NCI-H1417 (cell line): ENCODE results near the gene UBAC1.
"Not testable (repeated sequence)": the region's sequence is repeated elsewhere in the genome, so short reads cannot be mapped to it uniquely, and the experiment has no call there.

Source experiments
- DNase-seq, 3 experiments: peaks; one replicate each; lab custom pipeline; 2025; lab: John Stamatoyannopoulos, UW

The UBAC1 gene

DNA sequence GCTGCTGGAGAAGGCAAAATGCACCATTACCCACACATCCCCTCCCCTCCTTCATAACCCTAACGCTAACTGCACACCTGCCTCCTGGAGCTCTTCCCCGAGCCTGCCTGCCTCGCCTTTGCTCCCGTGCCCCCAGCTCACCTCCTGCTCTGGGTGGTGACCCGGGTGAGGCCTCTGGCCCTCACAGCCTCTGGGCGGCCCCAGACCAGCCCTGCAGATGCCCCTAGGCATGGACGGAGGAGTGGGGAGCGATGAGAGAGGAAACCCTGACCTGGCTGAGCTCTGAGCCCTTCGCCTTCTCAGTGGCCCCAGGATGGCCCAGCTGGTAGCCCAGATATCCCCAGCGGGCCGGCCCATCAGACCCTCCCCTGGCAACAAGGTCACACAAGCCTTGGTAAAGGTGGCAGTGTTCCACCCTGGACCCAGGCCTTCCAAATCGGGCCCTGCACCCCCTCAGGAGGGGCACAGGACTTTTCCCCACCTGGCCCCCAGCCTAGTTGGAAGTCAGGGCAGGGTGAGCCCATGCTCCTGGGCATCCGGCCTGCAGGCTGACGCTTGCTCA is 39.3 kb downstream of the UBAC1 start:
- no peak for DNase-seq

DNA sequence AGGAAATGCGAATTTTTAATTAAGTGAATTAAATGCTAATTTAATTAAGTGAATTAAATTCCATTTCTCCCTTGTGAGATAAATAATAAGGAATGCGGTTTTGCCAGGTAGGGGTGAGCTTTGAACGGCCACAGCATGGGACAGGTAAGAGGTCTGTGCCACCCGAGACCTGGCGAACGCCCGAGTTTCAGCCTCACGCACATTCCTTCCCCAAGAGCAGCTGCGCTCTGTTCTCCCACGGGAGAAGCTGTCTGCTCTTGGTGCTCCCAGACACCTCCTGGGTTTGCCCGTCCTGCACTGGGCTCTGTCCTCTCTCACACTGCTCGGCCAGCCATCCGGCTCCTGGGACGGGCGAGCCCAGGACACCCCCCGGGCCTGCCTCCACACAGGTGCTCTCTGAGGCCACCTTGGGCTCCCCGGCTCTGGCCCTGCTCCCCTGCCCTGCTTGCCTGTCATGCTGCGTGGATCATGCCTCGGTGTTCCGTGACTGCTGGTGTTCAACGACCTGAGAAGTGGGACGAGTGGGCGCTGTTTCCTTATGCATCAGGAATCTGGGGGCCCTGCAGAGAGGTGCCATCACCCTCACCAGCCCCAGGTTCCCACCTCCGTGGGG is 40.1 kb downstream of the UBAC1 start:
- no peak for DNase-seq

DNA sequence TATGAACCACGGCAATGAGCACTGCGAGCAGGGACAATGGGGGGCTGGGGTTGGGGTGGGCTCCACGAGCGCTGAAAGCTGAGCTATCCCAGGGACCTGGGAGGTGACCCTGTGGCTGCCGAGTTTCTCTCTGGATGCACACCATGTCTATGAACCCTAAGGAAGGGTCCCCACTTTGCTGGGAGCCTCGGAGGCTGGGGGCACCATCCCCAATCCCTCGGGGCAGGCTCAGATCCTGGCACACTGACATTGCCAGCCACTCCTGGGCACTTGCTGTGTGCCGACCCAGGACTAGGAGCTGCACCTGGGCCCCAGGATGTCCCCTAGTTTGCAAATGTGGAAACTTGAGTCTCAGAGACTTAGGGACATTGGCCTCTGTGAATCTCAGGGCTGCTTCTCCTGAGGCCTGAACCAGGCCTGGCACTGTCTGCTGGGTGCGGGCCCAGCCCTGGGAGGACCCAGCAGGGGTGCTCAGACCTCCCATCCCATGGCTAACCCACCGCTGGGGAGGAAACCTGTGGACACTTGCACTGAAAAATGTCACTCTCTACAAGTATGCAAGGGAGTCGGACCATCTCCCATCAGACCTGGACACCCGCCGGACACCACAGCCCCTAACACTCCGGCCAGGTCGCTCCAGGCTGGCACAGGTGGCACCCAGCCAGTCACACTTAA is 40.8 kb downstream of the UBAC1 start:
- no peak for DNase-seq

DNA sequence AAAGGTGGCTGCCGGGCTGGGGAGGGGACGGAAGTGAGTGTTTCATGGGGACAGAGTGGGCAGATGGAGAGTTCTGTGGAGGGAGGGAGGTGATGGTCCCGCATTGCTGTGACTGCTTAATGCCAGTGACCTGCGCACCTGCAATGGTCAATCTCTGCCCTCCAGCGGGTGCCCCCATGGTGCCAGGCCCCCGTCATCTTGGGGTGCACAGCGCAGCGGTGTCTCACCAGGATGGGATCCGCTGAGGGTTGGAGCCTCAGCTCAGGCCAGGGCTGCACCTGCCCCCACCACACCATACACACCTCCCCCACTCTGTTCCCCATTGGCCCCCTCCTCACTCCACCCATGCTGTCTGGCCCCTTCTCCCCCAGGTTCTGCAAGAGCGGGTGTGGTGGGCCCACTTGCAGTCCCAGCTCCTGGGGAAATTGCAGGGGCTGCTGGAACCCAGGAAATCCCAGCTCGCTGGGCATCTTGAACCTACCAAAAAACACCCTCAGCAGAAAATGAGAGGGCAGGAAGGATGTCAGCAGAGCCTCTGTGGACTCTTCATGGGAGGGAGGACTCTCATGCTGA is 41.8 kb downstream of the UBAC1 start:
- no peak for DNase-seq

DNA sequence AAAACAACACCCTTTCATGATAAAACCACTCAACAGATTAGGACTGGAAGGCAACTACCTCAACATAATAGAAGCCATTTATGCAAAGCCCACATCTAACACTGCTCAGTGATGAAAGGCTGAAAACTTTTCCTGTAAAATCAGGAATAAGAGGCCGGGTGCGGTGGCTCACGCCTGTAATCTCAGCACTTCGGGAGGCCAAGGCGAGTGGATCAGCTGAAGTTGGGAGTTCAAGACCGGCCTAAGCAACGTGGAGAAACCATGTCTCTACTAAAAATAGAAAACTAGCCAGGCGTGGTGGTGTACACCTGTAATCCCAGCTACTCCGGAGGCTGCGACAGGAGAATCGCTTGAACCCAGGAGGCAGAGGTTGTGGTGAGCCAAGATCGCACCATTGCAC is 44.9 kb downstream of the UBAC1 start:
- not testable (repeated sequence) for DNase-seq

DNA sequence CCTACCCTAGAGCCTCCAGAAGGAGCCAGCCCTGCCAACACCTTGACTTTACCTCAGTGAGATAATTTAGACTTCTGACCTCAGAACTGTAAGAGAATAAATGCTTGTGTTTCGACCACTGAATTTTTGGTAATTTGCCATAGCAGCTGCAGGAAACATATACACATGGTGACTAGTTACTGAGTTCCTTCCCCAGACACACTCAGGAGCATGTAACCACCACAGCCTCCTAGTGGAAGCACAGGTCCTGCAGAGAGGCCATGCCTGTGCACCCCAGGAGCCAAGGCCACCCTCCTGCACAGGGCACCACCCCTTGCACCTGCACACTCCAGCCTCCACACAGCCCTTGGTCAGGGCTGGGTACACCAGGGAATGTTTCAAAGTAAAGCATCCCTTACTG is 46.3 kb downstream of the UBAC1 start:
- no peak for DNase-seq

DNA sequence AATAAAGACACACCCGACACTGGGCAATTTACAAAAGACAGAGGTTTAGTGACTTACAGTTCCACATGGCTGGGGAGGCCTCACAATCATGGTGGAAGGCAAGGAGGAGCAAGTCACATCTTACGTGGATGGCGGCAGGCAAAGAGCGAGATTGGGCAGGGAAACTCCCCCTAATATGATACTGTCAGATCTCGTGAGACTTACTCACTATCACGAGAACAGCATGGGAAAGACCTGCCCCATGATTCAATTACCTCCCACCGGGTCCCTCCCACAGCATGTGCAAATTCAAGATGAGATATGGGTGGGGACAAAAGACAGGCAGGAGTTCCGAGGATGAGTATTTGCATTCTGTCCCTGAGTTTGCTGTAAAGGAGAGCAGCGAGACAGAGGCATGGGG is 49.9 kb downstream of the UBAC1 start:
- not testable (repeated sequence) for DNase-seq

DNA sequence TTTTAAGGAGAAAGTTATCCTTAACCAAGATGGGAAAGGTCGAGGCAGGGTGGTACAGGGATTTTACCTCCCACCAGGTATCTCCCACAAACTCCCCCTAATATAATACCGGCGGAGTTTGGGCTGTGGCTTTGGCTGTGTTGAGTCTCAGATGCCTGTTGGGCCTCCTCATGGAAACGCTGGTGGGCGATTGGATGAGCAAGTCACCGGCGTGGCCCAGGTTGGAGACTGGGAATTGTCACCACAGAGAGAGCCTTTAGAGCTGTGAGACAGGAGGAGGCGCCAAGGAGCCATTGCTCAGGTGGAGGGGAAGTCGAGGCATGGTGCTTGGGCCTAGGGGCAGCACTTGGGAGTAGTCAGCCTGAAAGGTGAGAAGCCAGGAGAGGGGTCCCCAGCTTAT is 50.4 kb downstream of the UBAC1 start:
- no peak for DNase-seq

DNA sequence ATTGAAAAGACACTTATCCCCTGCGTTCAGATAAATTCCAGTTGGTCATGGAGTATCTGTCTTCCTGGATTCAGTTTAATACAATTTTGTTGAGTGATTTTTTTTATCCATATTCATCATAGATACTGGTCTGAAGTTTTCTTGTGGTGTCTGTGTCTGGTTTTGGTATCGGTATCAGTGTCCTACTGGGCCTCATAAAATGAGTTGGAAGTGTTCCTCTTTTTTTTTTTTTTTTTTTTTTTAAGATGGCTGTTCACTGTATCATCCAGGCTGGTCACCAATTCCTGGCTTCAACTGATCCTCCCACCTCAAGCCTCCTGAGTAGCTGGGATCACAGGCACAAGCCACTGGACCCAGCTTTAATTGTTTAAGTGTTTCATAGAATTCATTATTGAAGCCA is 51.0 kb downstream of the UBAC1 start:
- no peak for DNase-seq

DNA sequence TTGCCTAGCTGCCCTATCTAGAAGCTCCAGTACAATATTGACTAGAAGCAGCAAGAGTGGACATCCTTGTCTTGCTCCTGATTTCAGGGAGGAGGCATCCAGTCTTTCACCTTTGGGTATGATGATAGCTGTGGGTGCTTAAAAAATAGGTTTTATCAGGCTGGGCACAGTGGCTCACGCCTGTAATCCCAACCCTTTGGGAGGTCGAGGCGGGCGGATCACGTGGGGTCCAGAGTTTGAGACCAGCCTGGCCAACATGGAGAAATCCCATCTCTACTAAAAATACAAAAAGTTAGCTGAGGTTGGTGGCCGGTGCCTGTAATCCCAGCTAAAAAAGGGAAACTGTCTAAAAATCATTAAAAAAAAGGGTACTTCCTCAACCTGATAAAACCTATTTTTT is 51.8 kb downstream of the UBAC1 start:
- DNase-seq = no peak

DNA sequence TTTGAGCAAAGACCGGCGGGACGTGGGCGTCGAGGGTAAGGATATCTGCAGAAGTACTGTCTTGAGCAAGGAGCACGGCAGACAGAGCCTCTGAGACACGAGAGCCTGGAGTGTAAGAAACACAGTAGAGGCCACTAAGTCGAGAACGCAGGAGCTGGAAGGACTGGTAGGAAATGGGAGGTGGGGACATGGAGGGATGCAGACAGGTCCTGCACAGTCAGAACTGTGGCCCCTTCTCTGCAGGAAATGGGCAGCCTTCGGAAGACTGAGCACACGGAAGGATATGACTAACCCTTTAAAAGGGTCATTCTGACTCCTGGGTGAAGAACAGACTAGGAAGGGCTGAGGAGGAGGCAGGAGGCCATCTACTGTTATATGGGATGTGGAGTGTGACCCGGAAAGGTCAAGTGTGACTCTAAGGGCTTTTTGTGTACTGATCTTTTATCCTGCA is 52.4 kb downstream of the UBAC1 start:
- peak in 1 of 3 experiments; percentile 40 for DNase-seq

DNA sequence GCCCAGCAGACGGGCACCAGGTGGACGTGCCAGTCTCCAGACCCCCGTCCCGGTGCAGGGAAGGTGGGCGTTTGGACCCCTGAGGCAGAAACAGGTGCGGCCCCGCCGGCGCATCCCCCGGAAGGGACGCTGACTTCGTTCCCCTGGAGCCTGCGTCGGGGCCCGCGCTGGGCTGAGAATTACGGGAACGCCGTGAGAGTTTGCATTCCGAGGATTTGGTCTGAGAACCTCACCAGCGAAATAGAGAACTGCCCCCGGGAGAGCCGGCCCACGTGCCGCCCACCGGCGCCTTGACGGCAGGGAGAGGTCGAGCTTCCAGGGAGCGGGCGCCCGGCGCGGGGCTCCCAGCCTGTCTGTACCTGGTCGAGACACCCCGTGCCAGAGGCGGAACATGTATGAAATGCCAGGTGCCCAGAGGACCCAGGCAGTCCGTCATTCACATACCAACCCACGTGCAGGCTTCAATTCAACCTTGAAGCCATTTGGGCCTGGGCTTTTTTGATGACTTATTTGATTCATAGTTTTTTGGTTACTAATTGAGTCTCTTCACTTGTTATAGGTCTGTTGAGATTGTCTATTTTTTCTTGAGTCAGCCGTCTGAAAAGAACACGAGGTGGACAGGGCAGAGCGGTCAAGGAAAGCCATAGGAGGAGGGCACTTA is 53.0 kb downstream of the UBAC1 start:
- DNase-seq = no peak

DNA sequence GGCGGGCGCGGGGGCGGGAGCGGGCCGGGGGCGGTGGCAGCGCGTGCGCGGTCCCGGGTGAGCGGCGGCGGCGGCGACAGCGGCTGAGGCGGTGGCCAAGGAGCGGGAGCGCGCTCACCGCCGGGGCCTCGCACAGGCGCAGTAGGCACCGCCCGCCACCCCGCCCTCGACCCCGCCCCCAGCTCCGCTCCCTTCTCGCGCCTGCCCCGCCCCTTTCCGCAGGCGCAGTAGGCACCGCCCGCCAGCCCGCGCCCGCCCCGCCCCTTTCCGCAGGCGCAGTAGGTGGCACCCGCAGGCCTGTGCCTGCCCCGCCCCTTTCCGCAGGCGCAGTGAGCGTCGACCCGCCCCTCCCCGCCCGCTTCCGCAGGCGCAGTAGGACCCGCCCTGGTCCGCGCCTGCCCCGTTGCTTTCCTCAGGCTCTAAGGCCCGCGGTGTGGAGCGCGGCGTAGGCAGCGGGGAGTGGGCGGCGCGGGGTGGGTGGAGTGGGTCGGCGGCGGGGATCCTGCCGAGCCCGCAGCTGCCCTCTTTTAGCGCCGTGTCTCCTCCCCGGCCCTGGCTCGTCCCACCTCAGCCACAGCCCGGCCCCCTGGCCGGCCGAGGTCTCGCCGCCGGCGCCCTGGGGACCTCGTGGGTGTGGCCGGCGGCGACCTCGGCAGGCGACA is 53.6 kb downstream of the UBAC1 start, which contains the start of gene CAMSAP1:
Gene CAMSAP1, minus strand, starts transcription at position 116 of the 662 bp plus-strand sequence. CDS start 387 bp downstream, outside the sequence.
- DNase-seq = peak; percentile 85 to 96 (median 94)

DNA sequence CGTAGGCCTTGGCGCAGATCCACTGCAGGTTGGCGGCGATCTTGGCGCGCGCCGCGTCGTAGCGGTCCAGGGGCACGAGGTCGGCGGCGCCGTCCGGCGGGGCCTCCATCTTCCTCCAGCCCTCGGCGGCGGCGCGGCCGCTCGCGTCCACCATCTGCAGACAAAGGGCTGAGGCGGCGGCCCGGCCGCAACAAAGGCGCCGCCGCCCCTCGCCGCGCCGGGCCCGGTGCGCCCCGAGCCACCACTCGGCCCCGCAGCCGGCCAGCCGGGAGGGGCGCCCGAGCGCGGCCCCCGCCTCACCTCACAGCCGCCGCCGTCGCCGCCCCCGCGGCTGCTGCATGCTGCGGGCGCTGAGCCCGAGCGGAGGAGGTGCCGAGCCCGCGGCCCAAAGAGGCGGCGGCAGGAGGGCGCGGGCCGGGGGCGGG is 54.2 kb downstream of the UBAC1 start:
- DNase-seq = peak in 1 of 3 experiments; percentile 86

DNA sequence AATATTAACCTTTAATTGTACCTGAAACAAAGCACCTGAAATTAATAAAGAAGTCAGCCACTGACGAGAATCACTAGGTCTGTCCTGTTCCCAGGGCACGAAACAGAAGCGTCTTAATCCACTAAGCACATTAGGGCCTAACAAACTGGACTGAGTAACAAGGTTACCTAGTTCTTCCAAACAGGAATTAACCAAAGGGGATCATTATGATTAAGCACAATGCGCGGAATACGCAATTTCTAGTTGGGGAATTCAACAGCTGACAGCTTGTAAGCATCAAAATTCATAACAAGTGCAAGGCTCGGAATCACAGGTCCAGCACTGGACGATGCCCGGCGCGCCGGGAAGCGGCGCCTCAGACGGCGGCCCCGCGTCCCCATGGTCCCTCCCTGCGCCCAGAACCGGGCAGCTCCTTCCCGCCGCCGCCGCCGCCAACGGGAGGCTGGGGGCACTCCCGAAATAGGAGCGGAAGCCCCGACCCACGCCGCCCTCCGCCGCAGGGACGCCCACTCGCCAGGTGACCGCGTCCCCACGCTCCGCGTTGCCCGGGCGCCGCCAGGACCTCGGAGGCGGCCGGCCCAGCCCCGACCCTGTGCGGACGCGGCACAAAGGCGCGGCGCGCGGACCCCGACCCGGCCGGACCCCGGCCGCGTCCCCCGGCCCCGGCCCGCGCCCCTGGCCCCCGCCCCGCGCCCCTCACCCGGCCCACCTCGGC is 54.7 kb downstream of the UBAC1 start:
- peak in 2 of 3 experiments; percentile 68 to 71 for DNase-seq

DNA sequence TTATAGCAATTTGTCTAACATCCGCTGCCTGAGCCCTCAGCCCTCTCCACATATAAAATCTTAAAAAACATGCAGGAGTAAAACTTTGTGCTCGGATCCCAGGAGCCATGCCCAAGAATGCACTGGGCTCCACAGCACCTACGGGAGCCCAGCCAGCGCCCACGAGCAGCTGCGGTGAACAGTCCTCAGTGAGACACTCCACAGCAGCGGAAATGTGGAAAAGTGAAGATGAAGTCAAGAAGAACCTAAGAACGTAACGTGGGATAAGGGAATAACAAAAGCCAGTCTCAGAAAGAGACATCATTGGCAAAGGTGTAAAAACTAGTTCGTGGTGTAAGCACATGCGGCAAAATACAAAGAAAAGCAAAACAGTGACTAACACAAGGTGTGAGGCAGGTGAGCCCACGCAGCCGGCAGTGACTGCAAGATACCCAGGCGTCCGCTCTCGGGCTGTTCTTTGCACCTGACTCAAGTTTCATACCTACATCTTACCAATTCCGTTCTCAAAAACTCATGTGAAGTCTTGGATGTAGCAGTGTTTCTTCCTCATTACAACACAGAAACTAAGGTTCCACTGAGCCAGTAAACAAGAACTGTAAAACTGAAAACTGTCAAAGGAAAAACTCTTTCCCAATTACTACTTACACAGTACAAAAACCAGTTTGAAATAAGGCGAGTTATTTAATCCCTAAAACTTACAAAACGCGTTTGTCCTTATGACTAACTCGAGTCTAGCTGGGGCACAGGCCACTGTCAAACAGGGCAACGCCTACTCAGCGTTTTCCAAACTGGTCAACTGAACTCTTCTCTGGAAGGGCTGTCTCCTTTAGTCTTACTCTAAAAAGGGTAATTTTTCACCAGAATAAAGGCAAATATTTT is 55.6 kb downstream of the UBAC1 start:
- peak in 1 of 3 experiments; percentile 52 for DNase-seq

DNA sequence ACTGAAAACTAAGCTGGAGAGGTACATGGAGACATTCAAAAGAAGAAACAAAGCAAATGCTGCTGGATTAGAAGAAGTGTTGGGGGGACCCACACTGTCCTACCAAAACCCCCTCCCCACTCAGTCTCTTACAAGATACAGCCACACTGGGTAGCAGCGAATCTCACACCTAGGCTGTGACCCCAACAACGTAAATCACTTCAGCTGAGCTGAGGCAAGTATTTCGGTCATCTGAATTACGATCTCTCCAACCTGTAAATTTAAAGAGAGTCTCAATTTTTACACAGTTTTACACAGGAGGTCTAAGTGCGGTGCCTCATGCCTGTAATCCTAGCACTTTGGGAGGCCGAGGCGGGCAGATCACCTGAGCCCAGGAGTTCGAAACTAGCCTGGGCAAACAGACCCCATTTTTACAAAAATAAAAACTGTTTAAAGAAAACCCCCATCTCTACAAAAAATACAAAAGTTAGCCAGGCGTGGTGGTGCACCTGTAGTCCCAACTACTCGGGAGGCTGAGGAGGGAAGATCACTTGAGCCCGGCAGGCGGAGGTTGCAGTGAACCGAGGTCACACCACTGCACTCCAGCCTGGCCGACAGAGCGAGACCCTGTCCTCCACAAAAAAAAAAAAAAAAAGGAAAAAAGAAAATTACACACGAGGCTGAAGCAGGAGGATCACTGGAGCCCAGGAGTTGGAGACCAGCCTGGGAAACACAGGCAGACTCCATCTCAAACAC is 57.2 kb downstream of the UBAC1 start:
- DNase-seq = no peak

DNA sequence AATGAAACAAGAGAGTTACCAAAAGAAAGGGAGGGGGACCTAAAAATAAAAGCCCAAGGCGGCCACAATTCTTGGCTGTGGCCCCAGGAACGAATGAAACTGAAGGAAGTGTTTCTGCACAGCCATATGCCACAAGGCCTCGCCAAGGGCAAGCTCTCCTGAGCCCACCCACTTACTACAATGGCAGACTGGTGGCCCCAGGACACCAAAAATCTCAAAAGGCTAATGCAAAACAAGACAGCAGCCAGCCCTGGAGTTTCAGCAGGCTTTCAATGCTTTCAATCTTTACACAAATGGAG is 57.9 kb downstream of the UBAC1 start:
- no peak for DNase-seq

DNA sequence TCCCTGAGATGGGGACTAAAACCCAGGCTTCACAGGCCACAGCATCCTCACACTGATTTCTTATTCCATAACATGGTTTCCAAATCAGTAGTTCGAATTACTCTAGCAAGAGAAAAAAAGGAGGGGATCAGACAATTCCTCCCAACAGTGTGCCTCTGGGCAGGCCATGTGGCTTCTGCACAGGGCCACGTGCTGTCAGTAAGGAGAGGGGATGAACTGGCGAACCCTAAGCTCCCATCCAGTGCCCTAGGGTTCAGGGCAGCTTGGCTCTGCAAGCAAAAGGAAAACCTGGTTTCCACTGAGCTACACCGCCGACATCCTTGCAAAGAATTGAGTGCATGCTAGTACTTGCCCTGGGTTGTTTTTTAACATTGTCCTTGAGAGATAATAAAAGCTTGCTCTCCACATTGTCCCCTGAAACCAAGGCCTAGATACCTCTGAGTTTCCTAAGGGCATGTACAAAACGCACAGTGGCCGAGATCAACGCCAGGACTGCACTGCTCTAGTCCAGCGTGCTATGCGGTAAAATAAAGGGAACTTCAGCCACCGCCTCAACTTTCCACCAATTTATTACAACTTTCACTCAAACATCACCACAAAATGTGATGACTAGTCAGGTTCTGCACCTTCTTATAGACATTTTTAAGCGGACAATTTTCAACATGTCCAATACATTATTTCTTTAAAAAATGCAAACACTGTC is 58.4 kb downstream of the UBAC1 start:
- no peak for DNase-seq
